Neural crest cell (in vitro differentiated cells): Measurements from ENCODE around the gene SEPSECS. TPM values are rescaled to one million over a fixed set of nuclear protein-coding genes. Genes with fewer than 3 reads are reported as not detected.
A peak's percentile ranks its signal among the peaks of the same experiment; 100 is the strongest.

Source experiments
- DNase-seq: peaks from one replicate; pipeline ENCODE4 v3.0.0; 2021; ENCODE audit warnings: low read depth, mixed read lengths, low spot score
- H3K27ac Mint-ChIP-seq: one replicate; pipeline ENCODE4 v1.8.0; 2021; ENCODE audit warnings: mild to moderate bottlenecking, mixed read lengths; ENCODE audit not compliant: unreplicated experiment
- H3K27me3 Mint-ChIP-seq: 2 replicates; pipeline ENCODE4 v1.8.0; 2021; ENCODE audit warnings: low read depth, mild to moderate bottlenecking, mixed read lengths
- H3K36me3 Mint-ChIP-seq: 2 replicates; pipeline ENCODE4 v1.8.0; 2021; ENCODE audit warnings: low read depth, mild to moderate bottlenecking, mixed read lengths
- H3K4me1 Mint-ChIP-seq: 2 replicates; pipeline ENCODE4 v1.8.0; 2021; ENCODE audit warnings: mixed read lengths
- H3K4me3 Mint-ChIP-seq: one replicate; pipeline ENCODE4 v1.8.0; 2021; ENCODE audit warnings: mild to moderate bottlenecking, mixed read lengths
- H3K9me3 Mint-ChIP-seq: 2 replicates; pipeline ENCODE4 v1.8.0; 2021; ENCODE audit warnings: mixed read lengths
- CTCF ChIP-seq: fragments of 200-600 bp; sonication (generic); conservative IDR thresholded peaks from 2 replicates; pipeline ENCODE4 v1.5.0; 2021; ENCODE audit warnings: antibody characterized with exemption, mild to moderate bottlenecking
- total RNA-seq: library from RNA; stranded (reverse); gene quantifications from 2 replicates; pipeline ENCODE4 v1.2.1, GENCODE V29; 2021

The SEPSECS gene
- total RNA-seq, 1 donor from 2014 or later: 9.3 TPM

GRCh38 chr4:25163196-25163595 is 2.9 kb upstream of the SEPSECS start:
- no peak for TF ChIP-seq CTCF
- no peak for DNase-seq
- Mint-ChIP-seq H3K36me3 (peaks cover 6% of the 10 kb centered on the region), H3K4me1 (peaks cover 29% of the 10 kb centered on the region), H3K9me3 (no peaks in the 10 kb centered on the region), H3K27ac (no peak overlapping the region), H3K27me3 (no peaks in the 10 kb centered on the region), H3K4me3 (peak overlapping the region; percentile 27)

- no peak for TF ChIP-seq CTCF
- peaks cover 6% of the 10 kb centered on the region for H3K36me3 Mint-ChIP-seq
- H3K27ac Mint-ChIP-seq: no peak overlapping the region
- peaks cover 29% of the 10 kb centered on the region for H3K4me1 Mint-ChIP-seq
- H3K27me3 Mint-ChIP-seq: no peaks in the 10 kb centered on the region
- no peak for DNase-seq
- no peak overlapping the region for H3K4me3 Mint-ChIP-seq
- H3K9me3 Mint-ChIP-seq: no peaks in the 10 kb centered on the region
Observed at GRCh38 chr4:25162566-25162965, 2.3 kb upstream of the SEPSECS start.

- Mint-ChIP-seq H3K27me3 (no peaks in the 10 kb centered on the region), H3K27ac (peak overlapping the region; percentile 70), H3K4me3 (peak overlapping the region; percentile 93), H3K9me3 (no peaks in the 10 kb centered on the region), H3K36me3 (peaks cover 6% of the 10 kb centered on the region), H3K4me1 (peaks cover 29% of the 10 kb centered on the region)
- DNase-seq: no peak
- no peak for TF ChIP-seq CTCF
Observed at GRCh38 chr4:25161593-25161950, 1.3 kb upstream of the SEPSECS start.

- Mint-ChIP-seq H3K27ac (peak overlapping the region; percentile 91), H3K36me3 (peaks cover under 1% of the 10 kb centered on the region), H3K9me3 (no peaks in the 10 kb centered on the region), H3K4me3 (peak overlapping the region; percentile 93), H3K27me3 (no peaks in the 10 kb centered on the region), H3K4me1 (peaks cover 29% of the 10 kb centered on the region)
- no peak for DNase-seq
- TF ChIP-seq CTCF: no peak
Observed at GRCh38 chr4:25160714-25161592, 704 bp upstream of the SEPSECS start.

- no peak overlapping the region for H3K27ac Mint-ChIP-seq
- peak overlapping the region; percentile 93 for H3K4me3 Mint-ChIP-seq
- no peak for TF ChIP-seq CTCF
- no peak for DNase-seq
- no peaks in the 10 kb centered on the region for H3K9me3 Mint-ChIP-seq
- H3K27me3 Mint-ChIP-seq: no peaks in the 10 kb centered on the region
- H3K4me1 Mint-ChIP-seq: peaks cover 29% of the 10 kb centered on the region
- no peaks in the 10 kb centered on the region for H3K36me3 Mint-ChIP-seq
Observed at GRCh38 chr4:25158817-25159216, 1.4 kb downstream of the SEPSECS start.
